ENCODE data around the gene PRR22. TPM values are rescaled to one million over a fixed set of nuclear protein-coding genes. Genes with fewer than 3 reads are reported as not detected.

The PRR22 gene
- polyA plus RNA-seq, 4 donors, result 5.1 to 9.7 (median 9.2) TPM

- FAIRE-seq, result no peak
- Histone ChIP-seq H3K27ac (ENCODE audit: low read depth in 1 of 3, low read length in 2 of 3) (no peak overlapping the region), H3K27me3 (ENCODE audit: control insufficient read depth in 3 of 3, insufficient read depth in 3 of 3, low read length in 3 of 3) (no peaks in the 10 kb centered on the region), H3K4me1 (ENCODE audit: control insufficient read depth in 3 of 3, insufficient read depth in 2 of 3, low read depth in 1 of 3, low read length in 2 of 3) (peaks cover 2 to 6% (median 4%) of the 10 kb centered on the region in 3 donors), H3K36me3 (ENCODE audit: control insufficient read depth in 3 of 3, insufficient read depth in 2 of 3, low read depth in 1 of 3, low read length in 3 of 3) (peaks cover 15 to 31% (median 16%) of the 10 kb centered on the region in 3 donors), H3K4me3 (ENCODE audit: low read depth in 1 of 3, low read length in 3 of 3) (no peak overlapping the region), H3K9me3 (ENCODE audit: control insufficient read depth in 2 of 2, insufficient read depth in 1 of 2, low read depth in 1 of 2, low read length in 1 of 2) (peaks cover 0 to 8% of the 10 kb centered on the region in 2 donors)
- WGBS, 3 donors, result 95 to 97% (median 97%) methylated on average over 18 of the region's 18 CpGs
- DNase-seq, result peak in 1 of 2 donors; percentile 1
These were observed 7.7 kb upstream of the PRR22 start for GRCh38 chr19:5792224-5792623.

GRCh38 chr19:5790559-5791520, 6.3 kb upstream of the PRR22 start, which contains the start of gene DUS3L:
Gene DUS3L, minus strand, starts transcription at chr19:5791163. Its CDS starts 22 bp downstream, at chr19:5791141.
- no peak for FAIRE-seq
- 11 to 13% (median 11%) methylated on average over 62 to 72 of the region's 72 CpGs for WGBS, 3 donors
- Histone ChIP-seq H3K27me3 (ENCODE audit: control insufficient read depth in 3 of 3, insufficient read depth in 3 of 3, low read length in 3 of 3) (no peaks in the 10 kb centered on the region), H3K27ac (ENCODE audit: low read depth in 1 of 3, low read length in 2 of 3) (peak within 1 kb of the TSS; percentile 89 to 96 (median 95)), H3K36me3 (ENCODE audit: control insufficient read depth in 3 of 3, insufficient read depth in 2 of 3, low read depth in 1 of 3, low read length in 3 of 3) (peaks cover 20 to 45% (median 22%) of the 10 kb centered on the region in 3 donors), H3K4me3 (ENCODE audit: low read depth in 1 of 3, low read length in 3 of 3) (peak within 1 kb of the TSS; percentile 51 to 80 (median 71)), H3K9me3 (ENCODE audit: control insufficient read depth in 2 of 2, insufficient read depth in 1 of 2, low read depth in 1 of 2, low read length in 1 of 2) (peaks cover 0 to 8% of the 10 kb centered on the region in 2 donors), H3K4me1 (ENCODE audit: control insufficient read depth in 3 of 3, insufficient read depth in 2 of 3, low read depth in 1 of 3, low read length in 2 of 3) (peaks cover 2 to 6% (median 4%) of the 10 kb centered on the region in 3 donors)
- DNase-seq, result peak; percentile 98

GRCh38 chr19:5789886-5790558, 5.5 kb upstream of the PRR22 start:
- DNase-seq (no peak), FAIRE-seq (no peak)
- H3K27ac ChIP-seq (ENCODE audit: low read depth in 1 of 3, low read length in 2 of 3), result peak overlapping the region; percentile 28 to 96 (median 95)
- H3K27me3 ChIP-seq (ENCODE audit: control insufficient read depth in 3 of 3, insufficient read depth in 3 of 3, low read length in 3 of 3), result no peaks in the 10 kb centered on the region
- H3K4me3 ChIP-seq (ENCODE audit: low read depth in 1 of 3, low read length in 3 of 3), result peak overlapping the region in 2 of 3 donors; percentile 71 to 80
- WGBS, 3 donors, result 75 to 78% (median 75%) methylated on average over 26 of the region's 26 CpGs
- H3K9me3 ChIP-seq (ENCODE audit: control insufficient read depth in 2 of 2, insufficient read depth in 1 of 2, low read depth in 1 of 2, low read length in 1 of 2), result peaks cover 0 to 8% of the 10 kb centered on the region in 2 donors
- peaks cover 2 to 6% (median 4%) of the 10 kb centered on the region in 3 donors for H3K4me1 ChIP-seq (ENCODE audit: control insufficient read depth in 3 of 3, insufficient read depth in 2 of 3, low read depth in 1 of 3, low read length in 2 of 3)
- H3K36me3 ChIP-seq (ENCODE audit: control insufficient read depth in 3 of 3, insufficient read depth in 2 of 3, low read depth in 1 of 3, low read length in 3 of 3), result peaks cover 22 to 53% (median 24%) of the 10 kb centered on the region in 3 donors

- no peak for FAIRE-seq
- 93 to 97% (median 96%) methylated on average over 23 to 39 of the region's 39 CpGs for WGBS, 3 donors
These were observed 4.8 kb upstream of the PRR22 start for GRCh38 chr19:5789351-5789761.

GRCh38 chr19:5788422-5788821, 3.9 kb upstream of the PRR22 start:
- H3K9me3 ChIP-seq (ENCODE audit: control insufficient read depth in 2 of 2, insufficient read depth in 1 of 2, low read depth in 1 of 2, low read length in 1 of 2), result peaks cover 0 to 8% of the 10 kb centered on the region in 2 donors
- H3K4me3 ChIP-seq (ENCODE audit: low read depth in 1 of 3, low read length in 3 of 3), result no peak overlapping the region
- no peak overlapping the region for H3K27ac ChIP-seq (ENCODE audit: low read depth in 1 of 3, low read length in 2 of 3)
- H3K36me3 ChIP-seq (ENCODE audit: control insufficient read depth in 3 of 3, insufficient read depth in 2 of 3, low read depth in 1 of 3, low read length in 3 of 3), result peaks cover 22 to 68% (median 27%) of the 10 kb centered on the region in 3 donors
- peaks cover 2 to 6% (median 4%) of the 10 kb centered on the region in 3 donors for H3K4me1 ChIP-seq (ENCODE audit: control insufficient read depth in 3 of 3, insufficient read depth in 2 of 3, low read depth in 1 of 3, low read length in 2 of 3)
- H3K27me3 ChIP-seq (ENCODE audit: control insufficient read depth in 3 of 3, insufficient read depth in 3 of 3, low read length in 3 of 3), result no peaks in the 10 kb centered on the region
- DNase-seq (peak in 1 of 2 donors; percentile 0), FAIRE-seq (no peak)
- WGBS, 3 donors, result 94 to 98% (median 98%) methylated on average over 4 to 5 of the region's 5 CpGs

More at GRCh38 chr19:5789351-5789761, 4.8 kb upstream of the PRR22 start:
- Histone ChIP-seq H3K4me1 (ENCODE audit: control insufficient read depth in 3 of 3, insufficient read depth in 2 of 3, low read depth in 1 of 3, low read length in 2 of 3) (peaks cover 2 to 6% (median 4%) of the 10 kb centered on the region in 3 donors), H3K27ac (ENCODE audit: low read depth in 1 of 3, low read length in 2 of 3) (no peak overlapping the region), H3K36me3 (ENCODE audit: control insufficient read depth in 3 of 3, insufficient read depth in 2 of 3, low read depth in 1 of 3, low read length in 3 of 3) (peaks cover 22 to 60% (median 27%) of the 10 kb centered on the region in 3 donors), H3K9me3 (ENCODE audit: control insufficient read depth in 2 of 2, insufficient read depth in 1 of 2, low read depth in 1 of 2, low read length in 1 of 2) (peaks cover 0 to 8% of the 10 kb centered on the region in 2 donors), H3K27me3 (ENCODE audit: control insufficient read depth in 3 of 3, insufficient read depth in 3 of 3, low read length in 3 of 3) (no peaks in the 10 kb centered on the region), H3K4me3 (ENCODE audit: low read depth in 1 of 3, low read length in 3 of 3) (no peak overlapping the region)
- DNase-seq, result peak in 1 of 2 donors; percentile 1

GRCh38 chr19:5787409-5788182, 3.0 kb upstream of the PRR22 start:
- no peaks in the 10 kb centered on the region for H3K27me3 ChIP-seq (ENCODE audit: control insufficient read depth in 3 of 3, insufficient read depth in 3 of 3, low read length in 3 of 3)
- FAIRE-seq (no peak), DNase-seq (peak in 1 of 2 donors; percentile 0)
- peaks cover 0 to 8% of the 10 kb centered on the region in 2 donors for H3K9me3 ChIP-seq (ENCODE audit: control insufficient read depth in 2 of 2, insufficient read depth in 1 of 2, low read depth in 1 of 2, low read length in 1 of 2)
- peaks cover 2 to 6% (median 4%) of the 10 kb centered on the region in 3 donors for H3K4me1 ChIP-seq (ENCODE audit: control insufficient read depth in 3 of 3, insufficient read depth in 2 of 3, low read depth in 1 of 3, low read length in 2 of 3)
- WGBS, 3 donors, result 93% methylated on average over 28 to 39 of the region's 39 CpGs
- H3K4me3 ChIP-seq (ENCODE audit: low read depth in 1 of 3, low read length in 3 of 3), result no peak overlapping the region
- H3K36me3 ChIP-seq (ENCODE audit: control insufficient read depth in 3 of 3, insufficient read depth in 2 of 3, low read depth in 1 of 3, low read length in 3 of 3), result peaks cover 22 to 74% (median 27%) of the 10 kb centered on the region in 3 donors
- H3K27ac ChIP-seq (ENCODE audit: low read depth in 1 of 3, low read length in 2 of 3), result no peak overlapping the region

GRCh38 chr19:5786593-5787408, 2.3 kb upstream of the PRR22 start:
- Histone ChIP-seq H3K9me3 (ENCODE audit: control insufficient read depth in 2 of 2, insufficient read depth in 1 of 2, low read depth in 1 of 2, low read length in 1 of 2) (peaks cover 0 to 5% of the 10 kb centered on the region in 2 donors), H3K4me3 (ENCODE audit: low read depth in 1 of 3, low read length in 3 of 3) (no peak overlapping the region), H3K36me3 (ENCODE audit: control insufficient read depth in 3 of 3, insufficient read depth in 2 of 3, low read depth in 1 of 3, low read length in 3 of 3) (peaks cover 22 to 77% (median 27%) of the 10 kb centered on the region in 3 donors), H3K4me1 (ENCODE audit: control insufficient read depth in 3 of 3, insufficient read depth in 2 of 3, low read depth in 1 of 3, low read length in 2 of 3) (peaks cover 2 to 6% (median 4%) of the 10 kb centered on the region in 3 donors), H3K27me3 (ENCODE audit: control insufficient read depth in 3 of 3, insufficient read depth in 3 of 3, low read length in 3 of 3) (no peaks in the 10 kb centered on the region), H3K27ac (ENCODE audit: low read depth in 1 of 3, low read length in 2 of 3) (no peak overlapping the region)
- DNase-seq, result peak in 1 of 2 donors; percentile 0
- WGBS, 3 donors, result 91 to 92% (median 92%) methylated on average over 42 to 44 of the region's 44 CpGs
- no peak for FAIRE-seq

All from small intestine (tissue), 7 donors.